ENCODE results near the gene PCDHGA10. TPM values are rescaled to one million over a fixed set of nuclear protein-coding genes. Genes with fewer than 3 reads are reported as not detected.

The PCDHGA10 gene
- total RNA-seq, 4 donors from 2014 or later = 2.3 to 6.2 (median 4.3) TPM

- Histone ChIP-seq H3K27ac (replicated peaks in 1 of 4) (no peak overlapping the region), H3K4me3 (no peak overlapping the region), H3K9me3 (peaks cover 0 to 98% (median 92%) of the 10 kb centered on the region in 4 donors), H3K36me3 (peaks cover 0 to 4% (median 0%) of the 10 kb centered on the region in 4 donors), H3K27me3 (no peaks in the 10 kb centered on the region), H3K4me1 (peaks cover 0 to 4% (median 0%) of the 10 kb centered on the region in 4 donors)
- intact Hi-C loops (cut with DNase I) = no loop called here
- 90% methylated on average over 2 of the region's 2 CpGs for WGBS
- TF ChIP-seq POLR2A (IDR thresholded peaks at IDR 0.05; ENCODE audit: low read depth) (no peak), EP300 (IDR thresholded peaks at IDR 0.05) (no peak), POLR2AphosphoS5 (IDR thresholded peaks at IDR 0.05) (no peak)
- TF ChIP-seq, protein P1, sequence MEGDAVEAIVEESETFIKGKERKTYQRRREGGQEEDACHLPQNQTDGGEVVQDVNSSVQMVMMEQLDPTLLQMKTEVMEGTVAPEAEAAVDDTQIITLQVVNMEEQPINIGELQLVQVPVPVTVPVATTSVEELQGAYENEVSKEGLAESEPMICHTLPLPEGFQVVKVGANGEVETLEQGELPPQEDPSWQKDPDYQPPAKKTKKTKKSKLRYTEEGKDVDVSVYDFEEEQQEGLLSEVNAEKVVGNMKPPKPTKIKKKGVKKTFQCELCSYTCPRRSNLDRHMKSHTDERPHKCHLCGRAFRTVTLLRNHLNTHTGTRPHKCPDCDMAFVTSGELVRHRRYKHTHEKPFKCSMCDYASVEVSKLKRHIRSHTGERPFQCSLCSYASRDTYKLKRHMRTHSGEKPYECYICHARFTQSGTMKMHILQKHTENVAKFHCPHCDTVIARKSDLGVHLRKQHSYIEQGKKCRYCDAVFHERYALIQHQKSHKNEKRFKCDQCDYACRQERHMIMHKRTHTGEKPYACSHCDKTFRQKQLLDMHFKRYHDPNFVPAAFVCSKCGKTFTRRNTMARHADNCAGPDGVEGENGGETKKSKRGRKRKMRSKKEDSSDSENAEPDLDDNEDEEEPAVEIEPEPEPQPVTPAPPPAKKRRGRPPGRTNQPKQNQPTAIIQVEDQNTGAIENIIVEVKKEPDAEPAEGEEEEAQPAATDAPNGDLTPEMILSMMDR (IDR thresholded peaks at IDR 0.05) = no peak
- no peak for DNase-seq (ENCODE audit: extremely low spot score)
Measured at GRCh38 chr5:141437221-141437620, 24.4 kb downstream of the PCDHGA10 start.

GRCh38 chr5:141439411-141440141 lies 26.8 kb downstream of the PCDHGA10 start:
- peaks cover 0 to 89% (median 77%) of the 10 kb centered on the region in 4 donors for H3K9me3 ChIP-seq
- H3K36me3 ChIP-seq = peaks cover 0 to 4% (median 0%) of the 10 kb centered on the region in 4 donors
- H3K4me3 ChIP-seq = no peak overlapping the region
- peaks cover 0 to 4% (median 0%) of the 10 kb centered on the region in 4 donors for H3K4me1 ChIP-seq
- intact Hi-C loops (cut with DNase I) = no loop called here
- H3K27ac ChIP-seq (replicated peaks in 1 of 4) = no peak overlapping the region
- DNase-seq (ENCODE audit: extremely low spot score) = no peak
- WGBS = 70% methylated on average over 10 of the region's 10 CpGs
- TF ChIP-seq, protein P1 (IDR thresholded peaks at IDR 0.05) = no peak
- TF ChIP-seq POLR2A (IDR thresholded peaks at IDR 0.05; ENCODE audit: low read depth) (no peak), EP300 (IDR thresholded peaks at IDR 0.05) (no peak), POLR2AphosphoS5 (IDR thresholded peaks at IDR 0.05) (no peak)
- H3K27me3 ChIP-seq = no peaks in the 10 kb centered on the region

DNA sequence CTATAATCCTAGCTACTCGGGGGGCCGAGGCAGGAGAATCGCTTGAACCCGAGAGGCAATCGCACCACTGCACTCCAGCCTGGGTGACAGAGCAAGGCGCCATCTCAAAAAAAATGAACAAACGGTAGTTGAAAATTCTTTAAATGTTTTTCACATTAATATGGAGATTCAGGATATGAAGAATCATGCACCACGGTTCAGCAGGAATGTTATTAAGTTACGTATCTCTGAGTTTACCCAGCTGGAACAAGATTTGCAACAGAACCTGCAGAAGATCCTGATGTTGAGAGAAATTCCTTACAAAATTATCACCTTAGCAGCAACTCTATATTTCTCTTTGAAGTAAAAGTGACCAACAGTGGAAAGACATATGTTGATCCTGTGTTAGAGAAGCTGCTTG lies 27.6 kb downstream of the PCDHGA10 start:
- Histone ChIP-seq H3K4me1 (peaks cover 0 to 4% (median 0%) of the 10 kb centered on the region in 4 donors), H3K9me3 (peaks cover 0 to 84% (median 77%) of the 10 kb centered on the region in 4 donors), H3K27me3 (no peaks in the 10 kb centered on the region), H3K27ac (replicated peaks in 1 of 4) (no peak overlapping the region), H3K4me3 (no peak overlapping the region), H3K36me3 (peaks cover 0 to 4% (median 0%) of the 10 kb centered on the region in 4 donors)
- intact Hi-C loops (cut with DNase I) = no loop called here
- no peak for DNase-seq (ENCODE audit: extremely low spot score)
- TF ChIP-seq, protein P1 (IDR thresholded peaks at IDR 0.05) = no peak
- TF ChIP-seq POLR2A (IDR thresholded peaks at IDR 0.05; ENCODE audit: low read depth) (no peak), EP300 (IDR thresholded peaks at IDR 0.05) (no peak), POLR2AphosphoS5 (IDR thresholded peaks at IDR 0.05) (no peak)
- WGBS = 97% methylated on average over 9 of the region's 9 CpGs

GRCh38 chr5:141441571-141442170 lies 28.9 kb downstream of the PCDHGA10 start:
- Histone ChIP-seq H3K4me3 (no peak overlapping the region), H3K9me3 (peaks cover 0 to 79% (median 65%) of the 10 kb centered on the region in 4 donors), H3K27ac (replicated peaks in 1 of 4) (no peak overlapping the region), H3K27me3 (no peaks in the 10 kb centered on the region), H3K4me1 (peaks cover 0 to 4% (median 0%) of the 10 kb centered on the region in 4 donors), H3K36me3 (peaks cover 0 to 4% (median 0%) of the 10 kb centered on the region in 4 donors)
- intact Hi-C loops (cut with DNase I) = no loop called here
- WGBS = 59% methylated on average over 27 of the region's 50 CpGs
- TF ChIP-seq POLR2A (IDR thresholded peaks at IDR 0.05; ENCODE audit: low read depth) = no peak
- TF ChIP-seq POLR2AphosphoS5 (IDR thresholded peaks at IDR 0.05) = no peak
- no peak for TF ChIP-seq EP300 (IDR thresholded peaks at IDR 0.05)
- TF ChIP-seq, protein P1 (IDR thresholded peaks at IDR 0.05) = no peak
- no peak for DNase-seq (ENCODE audit: extremely low spot score)

Measured in esophagus muscularis mucosa (tissue), 4 donors.